Measurements from ENCODE around the gene TMEM9.

- no peak for TF ChIP-seq CTCF (IDR thresholded peaks at IDR 0.05)
- no peak for TF ChIP-seq EZH2 (IDR thresholded peaks at IDR 0.05)
These were observed 27.8 kb downstream of the TMEM9 start for GRCh38 chr1:201126463-201126831.

Data from neural progenitor cell (in vitro differentiated cells).